Sigmoid colon (tissue), 7 donors: ENCODE results near the gene ZNF611. TPM values are rescaled to one million over a fixed set of nuclear protein-coding genes. Genes with fewer than 3 reads are reported as not detected.
"Not testable (repeated sequence)": the region's sequence is repeated elsewhere in the genome, so short reads cannot be mapped to it uniquely, and the experiment has no call there.

ENCODE experiments used
- DNase-seq: peaks from one replicate; pipeline ENCODE4 v3.0.0-alpha.2; 2019
- H3K27ac ChIP-seq, 4 donors: fragments of 200-600 bp; sonication (generic); one replicate each; pipeline ENCODE4 v1.5.1; 2016 to 2019; ENCODE audit warnings: mild to moderate bottlenecking in 1 of 4
- H3K27me3 ChIP-seq, 3 donors: fragments of 200-600 bp; sonication (generic); one replicate each; pipeline ENCODE4 v1.5.1; 2019; ENCODE audit warnings: mild to moderate bottlenecking in 1 of 3
- H3K36me3 ChIP-seq, 4 donors: fragments of 200-600 bp; sonication (generic); one replicate each; pipeline ENCODE4 v1.5.1; 2016 to 2019
- H3K4me1 ChIP-seq, 4 donors: fragments of 200-600 bp; sonication (generic); one replicate each; pipeline ENCODE4 v1.5.1; 2017 to 2019
- H3K4me3 ChIP-seq, 4 donors: fragments of 200-600 bp; sonication (generic); one replicate each; pipeline ENCODE4 v1.5.1; 2017 to 2019; ENCODE audit warnings: mild to moderate bottlenecking in 2 of 4, moderate library complexity in 1 of 4
- H3K9me3 ChIP-seq, 4 donors: fragments of 200-600 bp in 3 of 4; sonication (generic) in 3 of 4; one replicate each; pipeline versions ENCODE4 v1.5.1 to v1.6.1; 2013 to 2019
- EP300 ChIP-seq, 4 donors: sonication (generic); formaldehyde crosslinking; IDR thresholded peaks; one replicate each; pipeline ENCODE4 v1.6.1; 2017; ENCODE audit warnings: antibody characterized with exemption in 4 of 4
- POLR2A ChIP-seq, 2 donors: fragments of 450-650 bp; IDR thresholded peaks; one replicate each; pipeline ENCODE4 v1.6.1; 2016; ENCODE audit warnings: antibody characterized with exemption in 2 of 2, mild to moderate bottlenecking in 2 of 2, moderate library complexity in 2 of 2
- POLR2AphosphoS5 ChIP-seq, 4 donors: sonication (generic); formaldehyde crosslinking; IDR thresholded peaks; one replicate each; pipeline ENCODE4 v1.6.1; 2017; ENCODE audit warnings: antibody characterized with exemption in 4 of 4
- WGBS, 2 donors: extraction: QIAGEN DNeasy Blood & Tissue Kit; methylation state at CpG; one replicate each; pipeline ENCODE4 v1.1.7; 2013; 5-methylcytosine and 5-hydroxymethylcytosine counted together
- intact Hi-C: fragments of 100-400 bp; cut with DNase I; formaldehyde crosslinking; loops from one replicate; pipeline ENCODE4 v1.15.1; 2023
- polyA plus RNA-seq, 3 donors: library from polyadenylated mRNA; stranded (reverse); fragments of 200-250 nt; gene quantifications; one replicate each; pipeline ENCODE4 v1.2.3, GENCODE V29; 2013
- total RNA-seq, 4 donors: library from RNA; depleted of rRNA; stranded (reverse); fragments of >200 nt; gene quantifications; one replicate each; pipeline ENCODE4 v1.1.0, GENCODE V29; 2016
- TF ChIP-seq, protein P1 (sequence below), 4 experiments: fragments of 450-650 bp in 3 of 4; fragments of 200-600 bp in 1 of 4; IDR thresholded peaks; one replicate each; pipeline ENCODE4 v1.5.1; 2016 to 2019; ENCODE audit warnings: antibody characterized with exemption in 4 of 4, mild to moderate bottlenecking in 3 of 4, moderate library complexity in 2 of 4
- donor health status: healthy with polysubstance abuse.
- donor health status: Bipolar disorder and iron deficiency.
- donor health status: healthy.

Gene ZNF611
- total and polyA plus RNA-seq, 7 donors = 2.3 to 10.8 (median 7.0) TPM

- DNase-seq = no peak
- H3K27me3 ChIP-seq = peaks cover 0 to 7% (median 0%) of the 10 kb centered on the region in 3 donors
- H3K4me1 ChIP-seq = peaks cover 0 to 13% (median 11%) of the 10 kb centered on the region in 4 donors
- H3K9me3 ChIP-seq = no peaks in the 10 kb centered on the region
- no peaks in the 10 kb centered on the region for H3K36me3 ChIP-seq
- 86 to 93% methylated on average over 14 of the region's 14 CpGs for WGBS, 2 donors
- H3K4me3 ChIP-seq = no peak overlapping the region
- TF ChIP-seq POLR2AphosphoS5 (IDR thresholded peaks at IDR 0.05) = no peak
- TF ChIP-seq EP300 (IDR thresholded peaks at IDR 0.05) = no peak
- no peak for TF ChIP-seq POLR2A (IDR thresholded peaks at IDR 0.05)
- TF ChIP-seq, protein P1, sequence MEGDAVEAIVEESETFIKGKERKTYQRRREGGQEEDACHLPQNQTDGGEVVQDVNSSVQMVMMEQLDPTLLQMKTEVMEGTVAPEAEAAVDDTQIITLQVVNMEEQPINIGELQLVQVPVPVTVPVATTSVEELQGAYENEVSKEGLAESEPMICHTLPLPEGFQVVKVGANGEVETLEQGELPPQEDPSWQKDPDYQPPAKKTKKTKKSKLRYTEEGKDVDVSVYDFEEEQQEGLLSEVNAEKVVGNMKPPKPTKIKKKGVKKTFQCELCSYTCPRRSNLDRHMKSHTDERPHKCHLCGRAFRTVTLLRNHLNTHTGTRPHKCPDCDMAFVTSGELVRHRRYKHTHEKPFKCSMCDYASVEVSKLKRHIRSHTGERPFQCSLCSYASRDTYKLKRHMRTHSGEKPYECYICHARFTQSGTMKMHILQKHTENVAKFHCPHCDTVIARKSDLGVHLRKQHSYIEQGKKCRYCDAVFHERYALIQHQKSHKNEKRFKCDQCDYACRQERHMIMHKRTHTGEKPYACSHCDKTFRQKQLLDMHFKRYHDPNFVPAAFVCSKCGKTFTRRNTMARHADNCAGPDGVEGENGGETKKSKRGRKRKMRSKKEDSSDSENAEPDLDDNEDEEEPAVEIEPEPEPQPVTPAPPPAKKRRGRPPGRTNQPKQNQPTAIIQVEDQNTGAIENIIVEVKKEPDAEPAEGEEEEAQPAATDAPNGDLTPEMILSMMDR (IDR thresholded peaks at IDR 0.05) = no peak
- intact Hi-C loops = loop anchor here (5.0 to 10.0 kb wide), 2 partner anchors 47 to 105 kb away; partner anchors contain the start of gene ZNF83
- H3K27ac ChIP-seq = no peak overlapping the region
Observed at GRCh38 chr19:52739576-52739975, 4.7 kb upstream of the ZNF611 start.

- peaks cover 0 to 27% (median 19%) of the 10 kb centered on the region in 4 donors for H3K4me1 ChIP-seq
- H3K27me3 ChIP-seq = no peaks in the 10 kb centered on the region
- DNase-seq = peak; percentile 85
- H3K4me3 ChIP-seq = peak overlapping the region in 3 of 4 donors; percentile 82 to 89 (median 87)
- no peak for TF ChIP-seq POLR2A (IDR thresholded peaks at IDR 0.05)
- TF ChIP-seq, protein P1 (IDR thresholded peaks at IDR 0.05) = no peak
- TF ChIP-seq EP300 (IDR thresholded peaks at IDR 0.05) = no peak
- no peak for TF ChIP-seq POLR2AphosphoS5 (IDR thresholded peaks at IDR 0.05)
- intact Hi-C loops = loop anchor here (2.0 to 10.0 kb wide), 4 partner anchors 43 to 163 kb away; partner anchors contain the start of genes ZNF600 and ZNF83
- 65 to 75% methylated on average over 18 of the region's 18 CpGs for WGBS, 2 donors
- no peaks in the 10 kb centered on the region for H3K9me3 ChIP-seq
- H3K36me3 ChIP-seq = no peaks in the 10 kb centered on the region
- peak overlapping the region; percentile 86 to 95 (median 92) for H3K27ac ChIP-seq
Observed at GRCh38 chr19:52735734-52736133, 890 bp upstream of the ZNF611 start.

GRCh38 chr19:52734331-52734892 lies 432 bp downstream of the ZNF611 start:
- peak; percentile 70 for DNase-seq
- Histone ChIP-seq H3K9me3 (no peaks in the 10 kb centered on the region), H3K36me3 (no peaks in the 10 kb centered on the region), H3K4me1 (peaks cover 0 to 27% (median 19%) of the 10 kb centered on the region in 4 donors), H3K27ac (peak overlapping the region; percentile 86 to 95 (median 92)), H3K4me3 (peak overlapping the region; percentile 61 to 89 (median 84)), H3K27me3 (no peaks in the 10 kb centered on the region)
- TF ChIP-seq POLR2A (IDR thresholded peaks at IDR 0.05) = no peak
- TF ChIP-seq, protein P1 (IDR thresholded peaks at IDR 0.05) = no peak
- no peak for TF ChIP-seq POLR2AphosphoS5 (IDR thresholded peaks at IDR 0.05)
- TF ChIP-seq EP300 (IDR thresholded peaks at IDR 0.05) = no peak
- intact Hi-C loops = loop anchor here (2.0 to 10.0 kb wide), 3 partner anchors 52 to 164 kb away; partner anchors contain the start of genes ZNF600 and ZNF83
- 0 to 1% methylated on average over 39 of the region's 39 CpGs for WGBS, 2 donors

GRCh38 chr19:52726051-52726450 lies 8.8 kb downstream of the ZNF611 start:
- H3K4me3 ChIP-seq, H3K27me3 ChIP-seq, H3K27ac ChIP-seq, H3K4me1 ChIP-seq, H3K9me3 ChIP-seq, intact Hi-C loops, DNase-seq: not testable (repeated sequence)
- WGBS, 2 donors = 98% methylated on average over 16 of the region's 16 CpGs
- H3K36me3 ChIP-seq = peaks cover 13 to 48% (median 18%) of the 10 kb centered on the region in 4 donors

- Histone ChIP-seq H3K36me3 (peaks cover 14 to 53% (median 20%) of the 10 kb centered on the region in 4 donors), H3K27me3 (no peaks in the 10 kb centered on the region), H3K9me3 (no peaks in the 10 kb centered on the region), H3K27ac (no peak overlapping the region), H3K4me1 (peaks cover 0 to 5% (median 0%) of the 10 kb centered on the region in 4 donors), H3K4me3 (no peak overlapping the region)
- no peak for DNase-seq
- intact Hi-C loops = no loop called here
- 88 to 93% methylated on average over 24 of the region's 24 CpGs for WGBS, 2 donors
- TF ChIP-seq, protein P1 (IDR thresholded peaks at IDR 0.05) = no peak
- TF ChIP-seq POLR2A (IDR thresholded peaks at IDR 0.05) (no peak), POLR2AphosphoS5 (IDR thresholded peaks at IDR 0.05) (no peak), EP300 (IDR thresholded peaks at IDR 0.05) (no peak)
Observed at GRCh38 chr19:52725528-52725961, 9.3 kb downstream of the ZNF611 start.
